Karpas-422 (cell line): ENCODE measurements around the gene LINGO3. TPM values are rescaled to one million over a fixed set of nuclear protein-coding genes. Genes with fewer than 3 reads are reported as not detected.
A peak's percentile ranks its signal among the peaks of the same experiment; 100 is the strongest.

Experiments
- DNase-seq: peaks from one replicate; pipeline ENCODE4 v3.0.0-alpha.2; 2015
- H2AFZ ChIP-seq: fragments of 200-600 bp; sonication (generic); 2 replicates; pipeline ENCODE4 v1.6.1; 2014; ENCODE audit warnings: antibody characterized with exemption, low read length, mixed read lengths
- H3K27ac ChIP-seq: fragments of 200-600 bp; sonication (generic); 2 replicates; pipeline ENCODE4 v1.5.1; 2014; ENCODE audit warnings: mild to moderate bottlenecking, low read length, moderate library complexity
- H3K27me3 ChIP-seq: fragments of 200-600 bp; sonication (generic); 2 replicates; pipeline ENCODE4 v1.6.1; 2014; ENCODE audit warnings: low read length, mixed read lengths
- H3K36me3 ChIP-seq: fragments of 200-600 bp; sonication (generic); 2 replicates; pipeline ENCODE4 v1.6.1; 2014; ENCODE audit warnings: low read length, mixed read lengths; ENCODE audit not compliant: insufficient read depth
- H3K4me1 ChIP-seq: fragments of 200-600 bp; sonication (generic); 2 replicates; pipeline ENCODE4 v1.6.1; 2014; ENCODE audit warnings: mild to moderate bottlenecking, low read length, mixed read lengths
- H3K4me2 ChIP-seq: fragments of 200-600 bp; sonication (generic); 2 replicates; pipeline ENCODE4 v1.6.1; 2014; ENCODE audit warnings: low read length, low read depth, mild to moderate bottlenecking; ENCODE audit not compliant: poor library complexity, severe bottlenecking
- H3K4me3 ChIP-seq: fragments of 200-600 bp; sonication (generic); 2 replicates; pipeline ENCODE4 v1.5.1; 2014; ENCODE audit warnings: mild to moderate bottlenecking, antibody characterized with exemption, low read length, mixed read lengths
- H3K79me2 ChIP-seq: fragments of 200-600 bp; sonication (generic); 2 replicates; pipeline ENCODE4 v1.6.1; 2014; ENCODE audit warnings: mild to moderate bottlenecking, low read length, mixed read lengths
- H3K9ac ChIP-seq: fragments of 200-600 bp; sonication (generic); 2 replicates; pipeline ENCODE4 v1.6.0; 2014; ENCODE audit warnings: low read length
- H3K9me2 ChIP-seq: fragments of 200-600 bp; sonication (generic), shearing (Covaris generic); replicated peaks from 2 replicates; pipeline ENCODE4 v1.6.0; 2014; ENCODE audit warnings: mild to moderate bottlenecking, low read length, moderate library complexity; ENCODE audit not compliant: insufficient read depth
- H3K9me3 ChIP-seq: fragments of 300-700, 200-600 bp; sonication (generic); 2 replicates; pipeline ENCODE4 v1.6.1; 2014; ENCODE audit warnings: low read length, mixed read lengths
- H4K20me1 ChIP-seq: fragments of 200-600 bp; sonication (generic); 2 replicates; pipeline ENCODE4 v1.6.1; 2014; ENCODE audit warnings: mild to moderate bottlenecking, antibody characterized with exemption, low read length, low read depth; ENCODE audit not compliant: insufficient read depth
- total RNA-seq: library from RNA; depleted of rRNA; stranded (reverse); fragments of >200 nt; shearing (Covaris generic); gene quantifications from 2 replicates; pipeline ENCODE4 v1.2.3, GENCODE V29; 2014; ENCODE audit warnings: low replicate concordance

LINGO3 gene
- total RNA-seq, 1 experiment from 2014 or later: not detected

DNA sequence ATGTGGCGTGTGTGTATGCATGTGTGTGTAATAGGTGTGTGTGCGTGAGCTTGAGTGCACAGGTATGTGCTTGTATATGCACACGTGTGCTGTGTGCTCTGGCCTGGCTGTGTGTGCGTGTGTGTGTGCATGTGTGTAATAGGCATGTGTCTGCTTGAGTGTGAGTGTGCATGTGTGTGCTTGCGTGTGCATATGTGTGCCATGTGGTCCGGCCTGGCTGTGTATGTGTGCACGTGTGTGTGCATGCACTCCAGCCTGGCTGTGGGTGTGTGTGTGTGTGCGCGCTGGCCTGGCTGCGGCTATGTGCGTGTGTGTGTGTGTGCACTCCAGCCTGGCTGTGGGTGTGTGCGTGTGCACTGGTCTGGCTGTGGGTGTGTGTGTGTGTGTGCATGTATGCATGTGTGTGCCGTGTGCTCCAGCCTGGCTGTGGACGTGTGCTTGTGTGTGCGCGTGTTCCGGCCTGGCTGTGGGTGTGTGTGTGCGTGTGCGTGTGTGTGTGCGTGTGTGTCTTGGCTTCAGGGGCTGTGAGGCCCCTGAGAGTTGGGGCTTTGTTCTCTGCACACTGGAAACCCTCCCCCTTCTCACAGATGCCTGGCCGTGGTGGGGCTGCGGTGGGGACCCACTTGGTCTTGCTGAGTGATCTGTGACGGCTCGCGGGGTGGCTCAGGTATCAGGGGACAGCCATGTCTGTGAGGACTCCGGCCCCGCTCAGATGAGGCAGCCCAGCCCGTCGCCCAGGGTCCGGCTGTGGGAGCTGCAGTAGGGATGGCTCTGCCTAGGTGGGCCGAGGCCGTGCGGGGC lies 28.8 kb upstream of the LINGO3 start:
- 0 out of 2 replicates have a peak, but pooled peaks cover 7% of the 10 kb centered on the region for H3K36me3 ChIP-seq
- no peaks in the 10 kb centered on the region for H3K9me2 ChIP-seq
- H3K27ac ChIP-seq: no peak overlapping the region
- no peak for DNase-seq
- H4K20me1 ChIP-seq: no peaks in the 10 kb centered on the region; the same call in 1 of the 2 replicates
- no peak overlapping the region for H2AFZ ChIP-seq
- H3K79me2 ChIP-seq: peaks cover 42% of the 10 kb centered on the region
- peaks cover 5% of the 10 kb centered on the region; the same call in 1 of the 2 replicates for H3K9me3 ChIP-seq
- no peaks in the 10 kb centered on the region for H3K27me3 ChIP-seq
- no peak overlapping the region for H3K4me3 ChIP-seq
- no peak overlapping the region for H3K4me2 ChIP-seq
- no peak overlapping the region for H3K9ac ChIP-seq
- H3K4me1 ChIP-seq: peaks cover 11% of the 10 kb centered on the region

DNA sequence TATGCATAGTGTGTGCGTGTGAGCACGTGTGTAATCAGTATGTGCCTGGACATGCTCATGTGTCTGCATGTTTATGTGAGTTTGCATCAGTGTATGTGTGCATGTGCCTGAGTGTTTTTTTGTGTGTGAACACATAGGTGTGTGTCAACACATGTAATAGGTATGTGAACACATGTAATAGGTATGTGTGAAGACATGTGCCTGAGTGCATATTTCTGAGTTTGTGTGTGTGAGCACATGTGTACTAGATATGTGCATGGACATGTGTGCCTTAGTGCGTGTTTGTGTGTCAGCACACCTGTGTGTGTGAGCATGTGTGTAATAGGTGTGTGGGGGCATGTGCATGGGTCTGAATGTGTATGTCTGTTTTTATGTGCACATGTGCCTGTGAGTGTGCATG lies 27.9 kb upstream of the LINGO3 start:
- Histone ChIP-seq H4K20me1 (no peaks in the 10 kb centered on the region; the same call in 1 of the 2 replicates), H3K4me1 (peaks cover 20% of the 10 kb centered on the region), H3K9ac (no peak overlapping the region), H3K36me3 (0 out of 2 replicates have a peak, but pooled peaks cover 7% of the 10 kb centered on the region), H2AFZ (no peak overlapping the region), H3K9me2 (no peaks in the 10 kb centered on the region), H3K9me3 (peaks cover 5% of the 10 kb centered on the region; the same call in 1 of the 2 replicates), H3K27me3 (no peaks in the 10 kb centered on the region), H3K79me2 (peaks cover 51% of the 10 kb centered on the region), H3K4me2 (no peak overlapping the region), H3K27ac (no peak overlapping the region), H3K4me3 (no peak overlapping the region)
- no peak for DNase-seq

DNA sequence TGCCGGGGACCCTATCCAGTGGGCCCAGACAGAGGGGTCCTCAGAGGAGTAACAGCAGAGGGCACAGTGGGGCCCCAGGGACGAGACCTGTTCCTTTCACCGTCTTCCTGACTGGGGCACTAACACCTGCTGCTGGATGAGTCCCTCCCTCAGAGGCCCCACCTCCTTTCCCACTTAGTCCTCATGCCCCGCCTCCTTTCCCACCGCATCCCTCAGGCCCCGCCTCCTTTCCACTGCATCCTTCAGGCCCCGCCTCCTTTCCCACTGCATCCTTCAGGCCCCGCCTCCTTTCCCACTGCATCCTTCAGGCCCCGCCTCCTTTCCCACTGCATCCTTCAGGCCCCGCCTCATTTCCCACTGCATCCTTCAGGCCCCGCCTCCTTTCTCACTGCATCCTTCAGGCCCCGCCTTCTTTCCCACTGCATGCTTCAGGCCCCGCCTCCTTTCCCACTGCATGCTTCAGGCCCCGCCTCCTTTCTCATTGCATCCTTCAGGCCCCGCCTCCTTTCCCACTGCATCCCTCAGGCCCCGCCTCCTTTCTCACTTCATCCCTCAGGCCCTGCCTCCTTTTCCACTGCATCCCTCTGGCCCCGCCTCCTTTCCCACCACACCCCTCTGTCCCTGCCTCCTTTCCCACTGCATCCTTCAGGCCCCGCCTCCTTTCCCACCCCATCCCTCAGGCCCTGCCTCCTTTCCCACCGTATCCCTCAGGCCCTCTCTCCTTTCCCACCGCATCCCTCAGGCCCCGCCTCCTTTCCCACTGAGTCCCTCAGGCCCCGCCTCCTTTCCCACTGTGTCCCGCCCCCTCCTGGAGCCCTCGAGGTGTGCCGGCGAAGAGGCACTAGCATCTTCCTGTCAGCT lies 27.3 kb upstream of the LINGO3 start:
- Histone ChIP-seq H3K4me2 (no peak overlapping the region), H3K79me2 (peaks cover 58% of the 10 kb centered on the region), H3K4me1 (peaks cover 26% of the 10 kb centered on the region), H3K9me2 (no peaks in the 10 kb centered on the region), H3K27ac (no peak overlapping the region), H2AFZ (no peak overlapping the region), H3K36me3 (0 out of 2 replicates have a peak, but pooled peaks cover 7% of the 10 kb centered on the region), H3K4me3 (no peak overlapping the region), H3K9ac (no peak overlapping the region), H3K9me3 (peaks cover 5% of the 10 kb centered on the region; the same call in 1 of the 2 replicates), H4K20me1 (no peaks in the 10 kb centered on the region; the same call in 1 of the 2 replicates), H3K27me3 (no peaks in the 10 kb centered on the region)
- no peak for DNase-seq

DNA sequence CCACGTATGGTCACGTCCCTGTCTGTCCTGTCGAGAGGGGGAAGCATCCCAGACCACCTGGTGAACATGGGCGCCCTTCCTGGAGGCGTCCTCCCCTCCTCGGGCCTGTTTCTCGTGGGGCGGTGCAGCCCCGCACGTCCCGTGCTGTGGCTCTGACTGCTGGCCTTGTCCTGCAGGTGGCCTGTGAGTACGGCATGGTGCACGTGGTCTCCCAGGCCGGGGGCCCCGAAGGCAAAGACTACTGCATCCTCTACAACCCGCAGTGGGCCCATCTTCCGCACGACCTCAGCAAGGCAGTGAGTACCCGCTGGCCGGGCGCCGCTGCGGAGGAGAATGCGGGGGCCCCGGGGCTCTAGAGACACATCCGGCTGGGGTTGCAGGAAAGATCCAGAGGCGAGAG lies 26.5 kb upstream of the LINGO3 start:
- H3K9me2 ChIP-seq: no peaks in the 10 kb centered on the region
- no peak overlapping the region for H3K4me3 ChIP-seq
- 0 out of 2 replicates have a peak, but pooled peaks cover 7% of the 10 kb centered on the region for H3K36me3 ChIP-seq
- H3K27ac ChIP-seq: no peak overlapping the region
- no peaks in the 10 kb centered on the region; the same call in 1 of the 2 replicates for H4K20me1 ChIP-seq
- peaks cover 5% of the 10 kb centered on the region; the same call in 1 of the 2 replicates for H3K9me3 ChIP-seq
- H2AFZ ChIP-seq: no peak overlapping the region
- H3K4me2 ChIP-seq: no peak overlapping the region
- no peak overlapping the region for H3K9ac ChIP-seq
- peaks cover 64% of the 10 kb centered on the region for H3K79me2 ChIP-seq
- DNase-seq: no peak
- peaks cover 33% of the 10 kb centered on the region for H3K4me1 ChIP-seq
- no peaks in the 10 kb centered on the region for H3K27me3 ChIP-seq

DNA sequence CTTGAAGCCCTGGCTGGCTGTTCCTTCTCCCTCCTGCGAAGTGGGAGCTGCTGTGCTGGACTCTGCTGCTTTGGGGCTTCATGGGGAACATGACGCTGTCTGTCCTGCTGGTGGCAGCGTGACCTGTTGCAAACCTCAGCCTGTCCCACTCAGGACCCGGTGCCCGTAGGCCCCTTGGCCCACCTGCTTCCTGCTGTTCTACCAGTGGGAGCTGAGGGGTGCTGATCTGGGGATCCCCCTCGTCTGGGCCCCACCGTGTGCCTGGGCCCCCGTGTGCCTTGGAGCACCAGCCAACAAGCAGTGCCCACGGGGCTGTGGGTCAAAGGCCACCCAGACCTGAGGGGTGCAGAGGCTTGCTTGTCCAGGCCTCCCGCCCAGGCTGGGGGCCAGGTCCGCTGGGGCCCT lies 25.9 kb upstream of the LINGO3 start:
- no peaks in the 10 kb centered on the region for H3K27me3 ChIP-seq
- H3K36me3 ChIP-seq: 0 out of 2 replicates have a peak, but pooled peaks cover 7% of the 10 kb centered on the region
- H3K9me2 ChIP-seq: no peaks in the 10 kb centered on the region
- no peak overlapping the region for H3K27ac ChIP-seq
- peaks cover 36% of the 10 kb centered on the region for H3K4me1 ChIP-seq
- H2AFZ ChIP-seq: no peak overlapping the region
- H3K79me2 ChIP-seq: peaks cover 70% of the 10 kb centered on the region
- no peak overlapping the region for H3K4me3 ChIP-seq
- peaks cover 5% of the 10 kb centered on the region; the same call in 1 of the 2 replicates for H3K9me3 ChIP-seq
- H4K20me1 ChIP-seq: no peaks in the 10 kb centered on the region; the same call in 1 of the 2 replicates
- H3K4me2 ChIP-seq: no peak overlapping the region
- H3K9ac ChIP-seq: no peak overlapping the region
- DNase-seq: no peak

DNA sequence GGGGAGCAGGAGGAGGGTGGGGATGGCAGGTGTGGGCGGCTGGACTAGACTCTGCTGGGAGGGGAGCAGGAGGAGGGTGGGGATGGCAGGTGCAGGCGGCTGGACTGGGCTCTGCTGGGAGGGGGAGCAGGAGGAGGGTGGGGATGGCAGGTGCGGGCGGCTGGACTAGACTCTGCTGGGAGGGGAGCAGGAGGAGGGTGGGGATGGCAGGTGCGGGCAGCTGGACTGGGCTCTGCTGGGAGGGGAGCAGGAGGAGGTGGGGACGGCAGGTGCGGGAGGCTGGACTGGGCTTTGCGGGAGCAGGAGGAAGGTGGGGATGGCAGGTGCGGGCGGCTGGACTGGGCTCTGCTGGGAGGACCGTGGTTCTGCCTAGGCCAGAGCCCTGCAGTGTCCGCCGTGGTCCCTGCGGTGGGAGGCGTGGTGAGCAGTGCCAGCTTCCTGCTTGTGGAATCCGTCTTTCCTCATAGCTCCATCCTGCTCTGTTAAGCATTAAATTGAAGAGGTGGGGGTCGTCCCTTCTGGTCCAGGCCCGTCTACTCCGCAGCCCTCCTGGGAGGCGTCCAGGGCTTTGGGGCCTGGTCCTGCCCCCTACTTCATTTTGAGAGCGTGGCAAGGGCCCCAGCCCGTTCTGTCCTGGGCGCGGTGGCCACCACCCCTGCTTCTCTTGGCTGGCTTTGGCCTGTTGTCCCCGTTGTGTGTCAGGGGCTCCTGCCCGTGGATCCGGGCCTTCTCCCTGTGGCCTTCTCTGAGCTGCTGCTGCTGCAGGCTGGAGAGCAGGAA lies 25.3 kb upstream of the LINGO3 start:
- Histone ChIP-seq H3K4me3 (no peak overlapping the region), H3K9ac (no peak overlapping the region), H3K27me3 (no peaks in the 10 kb centered on the region), H3K9me3 (peaks cover 5% of the 10 kb centered on the region; the same call in 1 of the 2 replicates), H3K27ac (peak overlapping the region; percentile 77), H3K4me2 (no peak overlapping the region), H3K79me2 (peaks cover 74% of the 10 kb centered on the region), H3K36me3 (0 out of 2 replicates have a peak, but pooled peaks cover 7% of the 10 kb centered on the region), H2AFZ (no peak overlapping the region), H3K9me2 (no peaks in the 10 kb centered on the region), H4K20me1 (no peaks in the 10 kb centered on the region; the same call in 1 of the 2 replicates), H3K4me1 (peaks cover 36% of the 10 kb centered on the region)
- no peak for DNase-seq

DNA sequence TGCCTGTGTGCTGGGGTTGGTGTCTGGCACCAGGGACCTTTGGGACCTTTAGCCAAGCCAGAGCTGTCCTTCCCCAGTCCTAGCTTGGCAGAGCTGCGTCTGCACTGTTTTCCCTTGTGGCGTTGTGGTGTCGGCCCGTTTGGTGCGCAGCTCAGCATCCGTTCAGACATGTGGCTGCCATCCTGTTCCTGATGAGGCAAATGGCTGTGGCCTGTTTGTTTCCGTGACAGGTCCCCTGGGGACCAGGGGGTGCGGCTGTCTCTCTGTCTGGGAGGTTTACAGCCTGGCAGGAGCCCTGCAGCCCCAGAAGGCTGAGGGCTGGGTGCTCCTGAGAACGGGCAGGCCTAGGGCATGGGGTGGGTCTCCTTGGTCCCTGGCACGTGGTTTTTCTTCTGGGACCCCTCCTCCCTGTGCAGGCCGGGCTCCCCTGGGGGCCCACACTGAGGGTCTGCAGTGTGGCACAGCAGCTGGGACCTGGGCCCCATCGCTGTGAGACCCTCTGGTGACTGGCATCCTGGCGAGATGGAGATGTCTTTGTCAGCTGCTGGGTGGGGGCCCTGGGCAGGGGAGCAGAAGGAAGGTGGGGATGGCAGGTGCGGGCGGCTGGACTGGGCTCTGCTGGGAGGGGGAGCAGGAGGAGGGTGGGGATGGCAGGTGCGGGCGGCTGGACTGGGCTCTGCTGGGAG lies 24.5 kb upstream of the LINGO3 start:
- Histone ChIP-seq H3K9me2 (no peaks in the 10 kb centered on the region), H2AFZ (no peak overlapping the region), H3K4me3 (peak overlapping the region; percentile 61), H3K4me2 (peak overlapping the region; percentile 84), H3K79me2 (peaks cover 82% of the 10 kb centered on the region), H4K20me1 (peaks cover under 1% of the 10 kb centered on the region; the same call in 1 of the 2 replicates), H3K9ac (peak overlapping the region; percentile 74), H3K36me3 (0 out of 2 replicates have a peak, but pooled peaks cover 7% of the 10 kb centered on the region), H3K4me1 (peaks cover 38% of the 10 kb centered on the region), H3K27me3 (no peaks in the 10 kb centered on the region), H3K27ac (peak overlapping the region; percentile 77), H3K9me3 (peaks cover 5% of the 10 kb centered on the region; the same call in 1 of the 2 replicates)
- peak; percentile 91 for DNase-seq
